Bronchial epithelial cell (primary cell): ENCODE data around the gene CREBL2. TPM values are rescaled to one million over a fixed set of nuclear protein-coding genes. Genes with fewer than 3 reads are reported as not detected.

Experiments
- DNase-seq: peaks from one replicate; pipeline ENCODE4 v3.0.0-alpha.2; 2010; ENCODE audit warnings: low read depth
- FAIRE-seq: peaks from 2 replicates; lab custom pipeline; 2011; peaks lifted over from hg19 to GRCh38; lab: Jason Lieb, UNC
- H3K27me3 ChIP-seq: 2 replicates; pipeline ENCODE4 v1.5.1; 2011; ENCODE audit warnings: low read length; ENCODE audit not compliant: control insufficient read depth, insufficient read depth
- H3K36me3 ChIP-seq: 2 replicates; pipeline ENCODE4 v1.5.1; 2011; ENCODE audit warnings: low read length; ENCODE audit not compliant: control insufficient read depth, insufficient read depth
- H3K4me3 ChIP-seq: 2 replicates; pipeline ENCODE4 v1.5.1; 2011; ENCODE audit warnings: mild to moderate bottlenecking, low read depth, low read length, control low read depth
- CTCF ChIP-seq: IDR thresholded peaks from 2 replicates; pipeline ENCODE4 v1.5.1; 2011; ENCODE audit warnings: mild to moderate bottlenecking, moderate library complexity, low read length, control low read depth, inconsistent platforms; ENCODE audit not compliant: insufficient read depth, severe bottlenecking
- total RNA-seq: library from RNA; depleted of rRNA; stranded (reverse); fragments of >200 nt; gene quantifications from 2 replicates; pipeline ENCODE4 v1.2.1, GENCODE V29; 2014

Gene CREBL2
- total RNA-seq, 1 donor from 2014 or later: 17.9 TPM

GRCh38 chr12:12683136-12683697 is 71.5 kb downstream of the CREBL2 start:
- Histone ChIP-seq H3K27me3 (no peaks in the 10 kb centered on the region), H3K4me3 (no peak overlapping the region), H3K36me3 (no peaks in the 10 kb centered on the region)
- DNase-seq (no peak), FAIRE-seq (no peak)
- TF ChIP-seq CTCF: no peak

DNA sequence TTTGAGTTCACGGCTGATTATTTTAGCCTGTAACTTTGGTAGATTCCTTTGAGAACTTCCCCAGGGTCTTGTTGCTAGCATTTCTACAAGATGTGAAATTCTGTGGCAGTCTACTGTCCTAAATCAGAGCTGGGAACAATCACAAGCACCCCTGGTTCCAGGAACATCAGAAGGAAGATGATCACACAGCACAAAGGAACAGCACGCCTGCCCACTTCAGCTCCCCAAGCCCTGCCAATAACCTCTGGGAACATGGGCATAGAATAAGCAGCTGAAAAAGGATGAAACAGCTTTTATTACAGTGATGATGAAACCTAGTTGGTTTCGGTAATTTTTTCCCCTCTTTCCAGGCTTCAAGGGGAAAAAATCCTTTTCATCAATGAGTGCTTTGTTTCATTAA is 72.0 kb downstream of the CREBL2 start:
- FAIRE-seq: no peak
- no peak for TF ChIP-seq CTCF
- H3K36me3 ChIP-seq: no peaks in the 10 kb centered on the region
- no peak for DNase-seq
- no peaks in the 10 kb centered on the region for H3K27me3 ChIP-seq
- no peak overlapping the region for H3K4me3 ChIP-seq

DNA sequence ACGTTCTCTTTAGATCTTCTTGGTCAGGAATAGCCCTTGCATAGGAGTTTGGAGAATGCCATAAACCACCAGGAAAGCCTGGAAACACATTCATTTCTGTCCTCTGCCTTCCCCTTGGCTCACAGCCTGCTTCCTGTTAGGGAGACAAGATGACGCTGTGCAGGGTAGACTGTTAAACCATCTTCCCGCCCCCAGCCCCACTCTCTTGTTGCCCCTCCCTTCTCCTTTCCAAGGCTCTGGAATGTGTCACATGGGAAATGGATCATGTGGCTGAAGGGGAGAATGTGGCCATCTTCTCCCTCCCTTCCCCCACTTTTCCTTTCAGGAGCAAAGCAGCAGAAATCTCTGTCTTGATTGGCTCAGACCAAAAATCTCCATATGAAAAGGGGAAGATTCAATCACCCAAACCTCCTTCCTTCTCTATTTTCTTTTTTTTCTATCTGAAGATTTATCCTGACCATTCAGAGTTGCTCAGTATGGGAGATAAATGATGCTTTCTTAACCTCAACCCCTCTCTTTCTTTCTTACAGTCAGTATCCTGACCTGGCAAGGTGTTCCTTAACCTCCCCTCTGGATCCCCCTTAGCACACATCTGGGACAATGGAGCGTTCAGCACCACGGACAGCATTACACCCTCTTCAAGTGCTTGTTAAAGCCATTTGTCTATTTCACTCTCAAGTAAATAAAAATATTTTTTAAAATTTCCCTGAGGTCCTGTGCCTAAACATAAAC is 72.9 kb downstream of the CREBL2 start:
- no peak for TF ChIP-seq CTCF
- H3K36me3 ChIP-seq: no peaks in the 10 kb centered on the region
- H3K4me3 ChIP-seq: no peak overlapping the region
- no peaks in the 10 kb centered on the region for H3K27me3 ChIP-seq
- no peak for FAIRE-seq
- DNase-seq: peak; percentile 33

GRCh38 chr12:12685305-12685704 is 73.6 kb downstream of the CREBL2 start:
- H3K36me3 ChIP-seq: no peaks in the 10 kb centered on the region
- no peaks in the 10 kb centered on the region for H3K27me3 ChIP-seq
- no peak for FAIRE-seq
- H3K4me3 ChIP-seq: no peak overlapping the region
- no peak for TF ChIP-seq CTCF
- DNase-seq: no peak

- FAIRE-seq: no peak
- Histone ChIP-seq H3K36me3 (no peaks in the 10 kb centered on the region), H3K4me3 (no peak overlapping the region), H3K27me3 (no peaks in the 10 kb centered on the region)
- DNase-seq: no peak
- TF ChIP-seq CTCF: no peak
These were observed 74.8 kb downstream of the CREBL2 start for GRCh38 chr12:12686472-12686871.

DNA sequence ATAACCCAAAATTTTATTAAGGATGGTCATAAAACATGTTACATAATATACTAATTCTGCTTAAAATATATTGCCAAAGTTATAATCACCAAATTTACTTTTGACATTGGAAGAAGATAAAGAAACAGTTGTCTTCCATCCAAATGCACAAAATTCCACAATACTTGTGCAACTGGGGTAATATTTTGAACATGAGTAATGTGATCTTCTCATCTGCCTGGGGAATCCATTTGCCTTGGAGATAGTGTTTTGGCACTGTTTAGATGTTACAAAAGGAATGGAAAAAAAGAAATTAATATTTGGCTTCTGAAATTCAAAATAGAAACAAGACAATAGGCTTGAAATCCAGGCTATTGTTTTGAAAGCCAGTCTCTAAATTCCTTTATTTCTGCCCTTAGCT is 75.2 kb downstream of the CREBL2 start:
- Histone ChIP-seq H3K27me3 (no peaks in the 10 kb centered on the region), H3K36me3 (no peaks in the 10 kb centered on the region), H3K4me3 (no peak overlapping the region)
- TF ChIP-seq CTCF: no peak
- no peak for FAIRE-seq
- DNase-seq: no peak
